Stomach (tissue), 4 donors: ENCODE data around the gene ECE1.

Experiments
- CTCF ChIP-seq, 7 experiments: fragments of 450-650 bp in 4 of 7; fragments of 200-600 bp in 3 of 7; sonication (generic) in 3 of 7; IDR thresholded peaks; one replicate each; pipeline ENCODE4 v1.5.1; 2016 to 2019; ENCODE audit warnings: antibody characterized with exemption in 7 of 7, control low read depth in 2 of 7, mild to moderate bottlenecking in 1 of 7
- EP300 ChIP-seq: sonication (generic); formaldehyde crosslinking; IDR thresholded peaks from one replicate; pipeline ENCODE4 v1.6.1; 2017; ENCODE audit warnings: antibody characterized with exemption
- POLR2A ChIP-seq, 4 donors: fragments of 450-650 bp; IDR thresholded peaks; one replicate each; pipeline ENCODE4 v1.6.1; 2016; ENCODE audit warnings: antibody characterized with exemption in 4 of 4, control low read depth in 2 of 4, mild to moderate bottlenecking in 1 of 4, moderate library complexity in 1 of 4
- POLR2AphosphoS5 ChIP-seq, 3 donors: sonication (generic); formaldehyde crosslinking; IDR thresholded peaks; one replicate each; pipeline ENCODE4 v1.6.1; 2016; ENCODE audit warnings: antibody characterized with exemption in 3 of 3

- peak in 1 of 7 experiments; percentile 22 for TF ChIP-seq CTCF (IDR thresholded peaks at IDR 0.05)
- no peak for TF ChIP-seq POLR2A (IDR thresholded peaks at IDR 0.05)
- TF ChIP-seq POLR2AphosphoS5 (IDR thresholded peaks at IDR 0.05) = peak in 2 of 3 donors; percentile 57 to 60
- TF ChIP-seq EP300 = no peak
Observed at GRCh38 chr1:21319447-21320407, 29.5 kb upstream of the ECE1 start.
